Activated T-cell treated with anti-CD3 and anti-CD28 coated beads for 24 hours (primary cell): ENCODE results near the gene ICOS.
A peak's percentile ranks its signal among the peaks of the same experiment; 100 is the strongest.

ENCODE experiments used
- DNase-seq: peaks from one replicate; pipeline ENCODE4 v3.0.0-alpha.2; 2020; ENCODE audit warnings: low read depth

The ICOS gene

GRCh38 chr2:203936535-203936934, at the start of gene ICOS:
Gene ICOS (plus strand): TSS chr2:203936763. CDS start chr2:203936815, 52 bp downstream.
- no peak for DNase-seq

- DNase-seq, result no peak
Measured at GRCh38 chr2:203887677-203888076, 48.9 kb upstream of the ICOS start.

- DNase-seq, result no peak
Measured at GRCh38 chr2:203889542-203889941, 47.0 kb upstream of the ICOS start.

- DNase-seq, result no peak
Measured at GRCh38 chr2:203889944-203890343, 46.6 kb upstream of the ICOS start.

GRCh38 chr2:203890733-203891132, 45.8 kb upstream of the ICOS start:
- DNase-seq, result no peak

GRCh38 chr2:203891474-203891873, 45.1 kb upstream of the ICOS start:
- peak; percentile 54 for DNase-seq

GRCh38 chr2:203892207-203892606, 44.4 kb upstream of the ICOS start:
- no peak for DNase-seq

GRCh38 chr2:203893401-203893800, 43.2 kb upstream of the ICOS start:
- DNase-seq, result no peak

GRCh38 chr2:203893840-203894239, 42.7 kb upstream of the ICOS start:
- DNase-seq, result no peak

- DNase-seq, result no peak
Measured at GRCh38 chr2:203894262-203894661, 42.3 kb upstream of the ICOS start.

- DNase-seq, result no peak
Measured at GRCh38 chr2:203897544-203897943, 39.0 kb upstream of the ICOS start.

GRCh38 chr2:203898657-203899056, 37.9 kb upstream of the ICOS start:
- no peak for DNase-seq

- DNase-seq, result no peak
Measured at GRCh38 chr2:203900253-203900652, 36.3 kb upstream of the ICOS start.

- DNase-seq, result no peak
Measured at GRCh38 chr2:203904022-203904421, 32.5 kb upstream of the ICOS start.

GRCh38 chr2:203905656-203906055, 30.9 kb upstream of the ICOS start:
- DNase-seq, result no peak

- DNase-seq, result no peak
Measured at GRCh38 chr2:203908066-203908796, 28.3 kb upstream of the ICOS start.

- DNase-seq, result no peak
Measured at GRCh38 chr2:203908797-203909185, 27.8 kb upstream of the ICOS start.

- no peak for DNase-seq
Measured at GRCh38 chr2:203909261-203909967, 27.1 kb upstream of the ICOS start.

- no peak for DNase-seq
Measured at GRCh38 chr2:203909974-203910373, 26.6 kb upstream of the ICOS start.

GRCh38 chr2:203913947-203914346, 22.6 kb upstream of the ICOS start:
- DNase-seq, result no peak

- no peak for DNase-seq
Measured at GRCh38 chr2:203914546-203915182, 21.9 kb upstream of the ICOS start.

- DNase-seq, result no peak
Measured at GRCh38 chr2:203915256-203915655, 21.3 kb upstream of the ICOS start.

GRCh38 chr2:203916756-203917155, 19.8 kb upstream of the ICOS start:
- no peak for DNase-seq
